Motor neuron (in vitro differentiated cells): Measurements from ENCODE around the gene EPB41. TPM values are rescaled to one million over a fixed set of nuclear protein-coding genes. Genes with fewer than 3 reads are reported as not detected.

Experiments used
- ATAC-seq, 8 experiments: fragments of 200-7000 bp; cut with Tn5 transposase; replicated peaks in 6 of 8; 2 replicates each; pipeline ENCODE4 v1.8.0; 2021; ENCODE audit warnings: mild to moderate bottlenecking in 8 of 8, moderate library complexity in 8 of 8
- H3K27ac ChIP-seq, 2 donors: fragments of 250-450 bp; sonication (Bioruptor Pico); 2 replicates each; pipeline ENCODE4 v1.9.0; 2021; ENCODE audit warnings: antibody characterized with exemption in 2 of 2, mild to moderate bottlenecking in 2 of 2, moderate library complexity in 1 of 2
- H3K4me1 ChIP-seq, 2 donors: fragments of 250-450 bp; sonication (Bioruptor Pico); replicated peaks in 1 of 2; 2 replicates each; pipeline ENCODE4 v1.6.1; 2021; ENCODE audit warnings: antibody characterized with exemption in 2 of 2, mild to moderate bottlenecking in 2 of 2, moderate library complexity in 1 of 2
- H3K4me3 ChIP-seq, 5 donors: fragments of 250-450 bp; sonication (Bioruptor Pico); 2 replicates each; pipeline ENCODE4 v1.9.0; 2021; ENCODE audit warnings: antibody characterized with exemption in 5 of 5, mild to moderate bottlenecking in 5 of 5, moderate library complexity in 4 of 5
- WGBS, 10 experiments: fragments of 450-650 bp; shearing (Covaris generic); methylation state at CpG; one replicate each; pipeline ENCODE4 v1.0.0; 2022; 5-methylcytosine and 5-hydroxymethylcytosine counted together
- in situ Hi-C, 9 experiments: fragments of 400-800 bp; cut with MboI; loops; one replicate each; pipeline ENCODE4 v1.15.0; 2021; ENCODE audit warnings: low sequenced_read_pairs in 9 of 9, low pct_unique_long_range_greater_than_20kb in 2 of 9; ENCODE audit not compliant: unreplicated experiment in 9 of 9
- total RNA-seq, 8 experiments: library from RNA; unstranded; fragments of 300-600 nt; gene quantifications; 2 replicates each; pipeline versions ENCODE4 v1.2.3 to v1.2.4, GENCODE V29; 2022

The EPB41 gene
- total RNA-seq, 8 experiments from 2014 or later: 8.1 to 205 (median 61.7) TPM

GRCh38 chr1:29117381-29117780 is 203.0 kb downstream of the EPB41 start:
- H3K27ac ChIP-seq: no peak overlapping the region
- in situ Hi-C loops: no loop called here
- peaks cover 0 to 3% of the 10 kb centered on the region in 2 donors for H3K4me1 ChIP-seq
- WGBS, 10 experiments: 50 to 100% (median 88%) methylated on average over 1 to 2 of the region's 2 CpGs; no CpG with 5 or more reads in 4 of the 10 experiments
- no peak overlapping the region for H3K4me3 ChIP-seq
- ATAC-seq: no peak

- ATAC-seq: no peak
- Histone ChIP-seq H3K4me1 (peaks cover 0 to 7% of the 10 kb centered on the region in 2 donors), H3K4me3 (no peak overlapping the region), H3K27ac (no peak overlapping the region)
- in situ Hi-C loops: no loop called here
- WGBS, 10 experiments: 60 to 98% (median 80%) methylated on average over 1 to 5 of the region's 12 CpGs; no CpG with 5 or more reads in 3 of the 10 experiments
Measured at GRCh38 chr1:29119121-29119929, 205.0 kb downstream of the EPB41 start.

GRCh38 chr1:29120367-29120766 is 206.0 kb downstream of the EPB41 start:
- Histone ChIP-seq H3K4me1 (peaks cover 0 to 11% of the 10 kb centered on the region in 2 donors), H3K4me3 (no peak overlapping the region), H3K27ac (no peak overlapping the region)
- in situ Hi-C loops: no loop called here
- ATAC-seq: no peak
- 74 to 100% (median 83%) methylated on average over 1 to 4 of the region's 6 CpGs; no CpG with 5 or more reads in 4 of the 10 experiments for WGBS, 10 experiments

GRCh38 chr1:29120947-29121485 is 206.6 kb downstream of the EPB41 start:
- 30 to 67% (median 59%) methylated on average over 6 to 24 of the region's 42 CpGs; no CpG with 5 or more reads in 6 of the 10 experiments for WGBS, 10 experiments
- Histone ChIP-seq H3K4me1 (peaks cover 0 to 14% of the 10 kb centered on the region in 2 donors), H3K27ac (no peak overlapping the region), H3K4me3 (peak overlapping the region in 2 of 5 donors; percentile 18 to 31)
- in situ Hi-C loops: no loop called here
- ATAC-seq: peak in 4 of 8 experiments; percentile 10 to 28 (median 16)

- WGBS, 10 experiments: 0 to 10% (median 3%) methylated on average over 2 to 12 of the region's 59 CpGs; no CpG with 5 or more reads in 7 of the 10 experiments
- in situ Hi-C loops: no loop called here
- H3K27ac ChIP-seq: no peak overlapping the region
- peak overlapping the region; percentile 16 to 31 (median 18) for H3K4me3 ChIP-seq
- H3K4me1 ChIP-seq: peaks cover 0 to 14% of the 10 kb centered on the region in 2 donors
- peak in 4 of 8 experiments; percentile 6 to 20 (median 14) for ATAC-seq
Measured at GRCh38 chr1:29121516-29121935, 207.2 kb downstream of the EPB41 start.

GRCh38 chr1:29121936-29122681 is 207.7 kb downstream of the EPB41 start:
- in situ Hi-C loops: no loop called here
- peak; percentile 5 to 49 (median 29) for ATAC-seq
- 2 to 5% (median 5%) methylated on average over 4 to 37 of the region's 81 CpGs; no CpG with 5 or more reads in 7 of the 10 experiments for WGBS, 10 experiments
- peak overlapping the region; percentile 16 to 31 (median 18) for H3K4me3 ChIP-seq
- H3K27ac ChIP-seq: no peak overlapping the region
- peaks cover 0 to 14% of the 10 kb centered on the region in 2 donors for H3K4me1 ChIP-seq

- peaks cover 0 to 14% of the 10 kb centered on the region in 2 donors for H3K4me1 ChIP-seq
- ATAC-seq: peak in 7 of 8 experiments; percentile 4 to 68 (median 22)
- peak overlapping the region in 1 of 5 donors; percentile 18 for H3K4me3 ChIP-seq
- WGBS, 10 experiments: 16 to 41% methylated on average over 5 to 11 of the region's 34 CpGs; no CpG with 5 or more reads in 8 of the 10 experiments
- in situ Hi-C loops: no loop called here
- H3K27ac ChIP-seq: no peak overlapping the region
Measured at GRCh38 chr1:29122682-29123052, 208.3 kb downstream of the EPB41 start.

GRCh38 chr1:29123053-29123886 is 208.9 kb downstream of the EPB41 start:
- WGBS, 10 experiments: 7 to 32% (median 13%) methylated on average over 6 to 22 of the region's 70 CpGs; no CpG with 5 or more reads in 7 of the 10 experiments
- peak overlapping the region in 3 of 5 donors; percentile 11 to 39 (median 12) for H3K4me3 ChIP-seq
- no peak overlapping the region for H3K27ac ChIP-seq
- peak in 7 of 8 experiments; percentile 1 to 20 (median 6) for ATAC-seq
- in situ Hi-C loops: no loop called here
- H3K4me1 ChIP-seq: peaks cover 0 to 14% of the 10 kb centered on the region in 2 donors

GRCh38 chr1:29123887-29124365 is 209.6 kb downstream of the EPB41 start, which contains the start of gene TMEM200B:
Gene TMEM200B, minus strand, starts transcription at chr1:29123903. Its CDS starts 2,075 bp downstream, at chr1:29121828.
- Histone ChIP-seq H3K27ac (no peak within 1 kb of the TSS), H3K4me1 (peaks cover 0 to 14% of the 10 kb centered on the region in 2 donors), H3K4me3 (peak within 1 kb of the TSS; percentile 27 to 39 (median 29))
- in situ Hi-C loops: no loop called here
- peak in 5 of 8 experiments; percentile 2 to 10 (median 7) for ATAC-seq
- WGBS, 10 experiments: 0% methylated on average over 1 to 10 of the region's 46 CpGs; no CpG with 5 or more reads in 7 of the 10 experiments

- peak overlapping the region; percentile 27 to 39 (median 29) for H3K4me3 ChIP-seq
- H3K4me1 ChIP-seq: peaks cover 0 to 14% of the 10 kb centered on the region in 2 donors
- in situ Hi-C loops: no loop called here
- peak; percentile 29 to 74 (median 50) for ATAC-seq
- no peak overlapping the region for H3K27ac ChIP-seq
- WGBS, 10 experiments: 0 to 14% (median 9%) methylated on average over 3 to 13 of the region's 85 CpGs; no CpG with 5 or more reads in 6 of the 10 experiments
Measured at GRCh38 chr1:29124366-29125236, 210.2 kb downstream of the EPB41 start.

- 50 to 67% (median 60%) methylated on average over 1 to 3 of the region's 14 CpGs; no CpG with 5 or more reads in 7 of the 10 experiments for WGBS, 10 experiments
- peak overlapping the region in 2 of 5 donors; percentile 31 to 39 for H3K4me3 ChIP-seq
- in situ Hi-C loops: no loop called here
- no peak overlapping the region for H3K27ac ChIP-seq
- peaks cover 0 to 14% of the 10 kb centered on the region in 2 donors for H3K4me1 ChIP-seq
- peak in 4 of 8 experiments; percentile 0 to 2 (median 1) for ATAC-seq
Measured at GRCh38 chr1:29125237-29125641, 210.9 kb downstream of the EPB41 start.
